ENCODE measurements around the gene CST6.

DNA sequence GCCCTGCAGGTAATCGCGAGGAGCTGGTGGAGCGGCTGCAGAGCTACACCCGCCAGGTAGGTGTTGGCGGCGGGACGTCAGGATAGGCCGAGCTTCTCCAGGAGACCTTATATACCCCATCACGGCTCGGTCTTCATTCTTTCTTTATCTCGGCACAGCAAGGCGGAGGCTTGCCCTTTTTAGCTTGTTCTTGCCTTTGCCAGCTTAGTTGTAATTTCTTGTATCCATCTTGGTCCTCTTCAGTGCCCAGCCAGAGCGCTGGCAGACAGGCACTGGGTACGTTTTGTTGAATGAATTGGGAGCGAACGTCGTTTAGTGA, 40.8 kb downstream of the CST6 start:
- TF ChIP-seq, protein P1, sequence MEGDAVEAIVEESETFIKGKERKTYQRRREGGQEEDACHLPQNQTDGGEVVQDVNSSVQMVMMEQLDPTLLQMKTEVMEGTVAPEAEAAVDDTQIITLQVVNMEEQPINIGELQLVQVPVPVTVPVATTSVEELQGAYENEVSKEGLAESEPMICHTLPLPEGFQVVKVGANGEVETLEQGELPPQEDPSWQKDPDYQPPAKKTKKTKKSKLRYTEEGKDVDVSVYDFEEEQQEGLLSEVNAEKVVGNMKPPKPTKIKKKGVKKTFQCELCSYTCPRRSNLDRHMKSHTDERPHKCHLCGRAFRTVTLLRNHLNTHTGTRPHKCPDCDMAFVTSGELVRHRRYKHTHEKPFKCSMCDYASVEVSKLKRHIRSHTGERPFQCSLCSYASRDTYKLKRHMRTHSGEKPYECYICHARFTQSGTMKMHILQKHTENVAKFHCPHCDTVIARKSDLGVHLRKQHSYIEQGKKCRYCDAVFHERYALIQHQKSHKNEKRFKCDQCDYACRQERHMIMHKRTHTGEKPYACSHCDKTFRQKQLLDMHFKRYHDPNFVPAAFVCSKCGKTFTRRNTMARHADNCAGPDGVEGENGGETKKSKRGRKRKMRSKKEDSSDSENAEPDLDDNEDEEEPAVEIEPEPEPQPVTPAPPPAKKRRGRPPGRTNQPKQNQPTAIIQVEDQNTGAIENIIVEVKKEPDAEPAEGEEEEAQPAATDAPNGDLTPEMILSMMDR (IDR thresholded peaks at IDR 0.05 in 8 of 11, conservative IDR thresholded peaks at IDR 0.05 in 3 of 11) = no peak
- TF ChIP-seq POLR2AphosphoS5 (IDR thresholded peaks at IDR 0.05) = no peak
- TF ChIP-seq POLR2A (IDR thresholded peaks at IDR 0.05) = no peak

Measured in spleen (tissue), 7 donors.